HUES64 (cell line): Measurements from ENCODE around the gene PPP2R5D. TPM values are rescaled to one million over a fixed set of nuclear protein-coding genes. Genes with fewer than 3 reads are reported as not detected.
"Not testable (repeated sequence)": the region's sequence is repeated elsewhere in the genome, so short reads cannot be mapped to it uniquely, and the experiment has no call there.

Experiments
- H3K27ac ChIP-seq: 2 replicates; pipeline ENCODE4 v1.7.0; 2013; ENCODE audit warnings: low read depth, low read length, inconsistent platforms
- H3K27me3 ChIP-seq: 2 replicates; pipeline ENCODE4 v1.6.1; 2013; ENCODE audit warnings: mild to moderate bottlenecking, low read length; ENCODE audit not compliant: insufficient read depth
- H3K36me3 ChIP-seq: 2 replicates; pipeline ENCODE4 v1.6.1; 2013; ENCODE audit warnings: mild to moderate bottlenecking, low read length; ENCODE audit not compliant: insufficient read depth
- H3K4me1 ChIP-seq: 2 replicates; pipeline ENCODE4 v1.6.1; 2013; ENCODE audit warnings: mild to moderate bottlenecking, low read length, moderate library complexity; ENCODE audit not compliant: insufficient read depth
- H3K4me3 ChIP-seq: 2 replicates; pipeline ENCODE4 v1.5.1; 2013; ENCODE audit warnings: mild to moderate bottlenecking, low read length, moderate library complexity
- H3K9ac ChIP-seq: 2 replicates; pipeline ENCODE4 v1.6.1; 2013; ENCODE audit warnings: mild to moderate bottlenecking, low read depth, low read length
- H3K9me3 ChIP-seq: 2 replicates; pipeline ENCODE4 v1.6.1; 2013; ENCODE audit warnings: low read depth, low read length; ENCODE audit not compliant: insufficient read depth
- WGBS: fragments of 150-250, 120-280 bp; methylation state at CpG from one replicate; pipeline ENCODE4 v1.1.7; 2013; ENCODE audit warnings: missing lambda C conversion rate; 5-methylcytosine and 5-hydroxymethylcytosine counted together
- polyA plus RNA-seq, 2 experiments: library from polyadenylated mRNA; stranded (reverse); fragments of 50-300 nt; gene quantifications; one replicate each; pipeline ENCODE4 v1.2.3, GENCODE V29; 2013

The PPP2R5D gene
- polyA plus RNA-seq (2013, experiment 1 of 2) = 41.2 TPM
- polyA plus RNA-seq (2013, experiment 2 of 2) = 46.0 TPM

GRCh38 chr6:42984001-42984923, at the start of gene PPP2R5D:
Gene PPP2R5D (plus strand): TSS chr6:42984570. CDS start chr6:42984678, 108 bp downstream.
- Histone ChIP-seq H3K9me3 (no peaks in the 10 kb centered on the region), H3K27me3 (no peaks in the 10 kb centered on the region), H3K27ac (peak within 1 kb of the TSS; percentile 73), H3K4me1 (peaks cover 7% of the 10 kb centered on the region; the same call in 1 of the 2 replicates), H3K9ac (peak within 1 kb of the TSS; percentile 77), H3K36me3 (peaks cover 8% of the 10 kb centered on the region; the same call in 1 of the 2 replicates), H3K4me3 (peak within 1 kb of the TSS; percentile 75)
- WGBS = under 1% methylated on average over 59 of the region's 59 CpGs

GRCh38 chr6:42935322-42935721, 49.0 kb upstream of the PPP2R5D start:
- 94% methylated on average over 7 of the region's 7 CpGs for WGBS
- no peak overlapping the region for H3K27ac ChIP-seq
- peaks cover 80% of the 10 kb centered on the region for H3K36me3 ChIP-seq
- no peaks in the 10 kb centered on the region for H3K4me1 ChIP-seq
- no peak overlapping the region for H3K9ac ChIP-seq
- no peak overlapping the region for H3K4me3 ChIP-seq
- H3K27me3 ChIP-seq = no peaks in the 10 kb centered on the region
- H3K9me3 ChIP-seq = no peaks in the 10 kb centered on the region

- Histone ChIP-seq H3K9me3 (no peaks in the 10 kb centered on the region), H3K4me1 (no peaks in the 10 kb centered on the region), H3K36me3 (peaks cover 87% of the 10 kb centered on the region), H3K27ac (no peak overlapping the region), H3K4me3 (no peak overlapping the region), H3K9ac (no peak overlapping the region), H3K27me3 (no peaks in the 10 kb centered on the region)
- WGBS = 95% methylated on average over 11 of the region's 11 CpGs
Measured at GRCh38 chr6:42936398-42936797, 48.0 kb upstream of the PPP2R5D start.

- 96% methylated on average over 13 of the region's 13 CpGs for WGBS
- H3K36me3 ChIP-seq = peaks cover 82% of the 10 kb centered on the region
Measured at GRCh38 chr6:42937548-42938427, 46.6 kb upstream of the PPP2R5D start.

GRCh38 chr6:42938428-42938796, 46.0 kb upstream of the PPP2R5D start:
- 83% methylated on average over 5 of the region's 5 CpGs for WGBS
- H3K4me1 ChIP-seq = no peaks in the 10 kb centered on the region
- no peak overlapping the region for H3K27ac ChIP-seq
- H3K4me3 ChIP-seq = no peak overlapping the region
- no peaks in the 10 kb centered on the region for H3K27me3 ChIP-seq
- H3K9me3 ChIP-seq = no peaks in the 10 kb centered on the region
- no peak overlapping the region for H3K9ac ChIP-seq
- H3K36me3 ChIP-seq = peaks cover 76% of the 10 kb centered on the region

More at GRCh38 chr6:42937548-42938427, 46.6 kb upstream of the PPP2R5D start:
- no peak overlapping the region for H3K9ac ChIP-seq
- H3K9me3 ChIP-seq = no peaks in the 10 kb centered on the region
- no peaks in the 10 kb centered on the region for H3K4me1 ChIP-seq
- no peak overlapping the region for H3K27ac ChIP-seq
- no peak overlapping the region for H3K4me3 ChIP-seq
- no peaks in the 10 kb centered on the region for H3K27me3 ChIP-seq

GRCh38 chr6:42938987-42939809, 45.2 kb upstream of the PPP2R5D start:
- no peak overlapping the region for H3K27ac ChIP-seq
- H3K4me3 ChIP-seq = no peak overlapping the region
- 87% methylated on average over 9 of the region's 9 CpGs for WGBS
- H3K9ac ChIP-seq = no peak overlapping the region
- no peaks in the 10 kb centered on the region for H3K27me3 ChIP-seq
- H3K4me1 ChIP-seq = no peaks in the 10 kb centered on the region
- no peaks in the 10 kb centered on the region for H3K9me3 ChIP-seq
- peaks cover 77% of the 10 kb centered on the region for H3K36me3 ChIP-seq

GRCh38 chr6:42939810-42940167, 44.6 kb upstream of the PPP2R5D start:
- 89% methylated on average over 4 of the region's 4 CpGs for WGBS
- H3K36me3 ChIP-seq = peaks cover 72% of the 10 kb centered on the region
- no peak overlapping the region for H3K9ac ChIP-seq
- H3K27ac ChIP-seq = no peak overlapping the region
- H3K4me1 ChIP-seq = no peaks in the 10 kb centered on the region
- no peaks in the 10 kb centered on the region for H3K27me3 ChIP-seq
- no peaks in the 10 kb centered on the region for H3K9me3 ChIP-seq
- no peak overlapping the region for H3K4me3 ChIP-seq

GRCh38 chr6:42940493-42941045, 43.8 kb upstream of the PPP2R5D start:
- WGBS = 100% methylated on average over 4 of the region's 6 CpGs
- Histone ChIP-seq H3K36me3 (peaks cover 64% of the 10 kb centered on the region), H3K9ac (no peak overlapping the region)

GRCh38 chr6:42941356-42941755, 43.0 kb upstream of the PPP2R5D start:
- H3K9ac ChIP-seq, H3K9me3 ChIP-seq, H3K27ac ChIP-seq, H3K4me1 ChIP-seq, H3K4me3 ChIP-seq, H3K27me3 ChIP-seq: not testable (repeated sequence)
- peaks cover 56% of the 10 kb centered on the region for H3K36me3 ChIP-seq
- WGBS = 97% methylated on average over 5 of the region's 5 CpGs

More at GRCh38 chr6:42940493-42941045, 43.8 kb upstream of the PPP2R5D start:
- Histone ChIP-seq H3K27me3 (no peaks in the 10 kb centered on the region), H3K4me1 (no peaks in the 10 kb centered on the region), H3K27ac (no peak overlapping the region), H3K9me3 (no peaks in the 10 kb centered on the region), H3K4me3 (no peak overlapping the region)

GRCh38 chr6:42942444-42942843, 41.9 kb upstream of the PPP2R5D start:
- H3K4me1 ChIP-seq = no peaks in the 10 kb centered on the region
- no peaks in the 10 kb centered on the region for H3K27me3 ChIP-seq
- no peak overlapping the region for H3K9ac ChIP-seq

More at GRCh38 chr6:42942444-42942843, 41.9 kb upstream of the PPP2R5D start:
- Histone ChIP-seq H3K9me3 (no peaks in the 10 kb centered on the region), H3K27ac (no peak overlapping the region), H3K4me3 (no peak overlapping the region), H3K36me3 (peaks cover 45% of the 10 kb centered on the region)
- 94% methylated on average over 6 of the region's 7 CpGs for WGBS
